ENCODE results near the gene USP48.
"Not testable (repeated sequence)": the region's sequence is repeated elsewhere in the genome, so short reads cannot be mapped to it uniquely, and the experiment has no call there.

USP48 gene, protein sequence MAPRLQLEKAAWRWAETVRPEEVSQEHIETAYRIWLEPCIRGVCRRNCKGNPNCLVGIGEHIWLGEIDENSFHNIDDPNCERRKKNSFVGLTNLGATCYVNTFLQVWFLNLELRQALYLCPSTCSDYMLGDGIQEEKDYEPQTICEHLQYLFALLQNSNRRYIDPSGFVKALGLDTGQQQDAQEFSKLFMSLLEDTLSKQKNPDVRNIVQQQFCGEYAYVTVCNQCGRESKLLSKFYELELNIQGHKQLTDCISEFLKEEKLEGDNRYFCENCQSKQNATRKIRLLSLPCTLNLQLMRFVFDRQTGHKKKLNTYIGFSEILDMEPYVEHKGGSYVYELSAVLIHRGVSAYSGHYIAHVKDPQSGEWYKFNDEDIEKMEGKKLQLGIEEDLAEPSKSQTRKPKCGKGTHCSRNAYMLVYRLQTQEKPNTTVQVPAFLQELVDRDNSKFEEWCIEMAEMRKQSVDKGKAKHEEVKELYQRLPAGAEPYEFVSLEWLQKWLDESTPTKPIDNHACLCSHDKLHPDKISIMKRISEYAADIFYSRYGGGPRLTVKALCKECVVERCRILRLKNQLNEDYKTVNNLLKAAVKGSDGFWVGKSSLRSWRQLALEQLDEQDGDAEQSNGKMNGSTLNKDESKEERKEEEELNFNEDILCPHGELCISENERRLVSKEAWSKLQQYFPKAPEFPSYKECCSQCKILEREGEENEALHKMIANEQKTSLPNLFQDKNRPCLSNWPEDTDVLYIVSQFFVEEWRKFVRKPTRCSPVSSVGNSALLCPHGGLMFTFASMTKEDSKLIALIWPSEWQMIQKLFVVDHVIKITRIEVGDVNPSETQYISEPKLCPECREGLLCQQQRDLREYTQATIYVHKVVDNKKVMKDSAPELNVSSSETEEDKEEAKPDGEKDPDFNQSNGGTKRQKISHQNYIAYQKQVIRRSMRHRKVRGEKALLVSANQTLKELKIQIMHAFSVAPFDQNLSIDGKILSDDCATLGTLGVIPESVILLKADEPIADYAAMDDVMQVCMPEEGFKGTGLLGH

DNA sequence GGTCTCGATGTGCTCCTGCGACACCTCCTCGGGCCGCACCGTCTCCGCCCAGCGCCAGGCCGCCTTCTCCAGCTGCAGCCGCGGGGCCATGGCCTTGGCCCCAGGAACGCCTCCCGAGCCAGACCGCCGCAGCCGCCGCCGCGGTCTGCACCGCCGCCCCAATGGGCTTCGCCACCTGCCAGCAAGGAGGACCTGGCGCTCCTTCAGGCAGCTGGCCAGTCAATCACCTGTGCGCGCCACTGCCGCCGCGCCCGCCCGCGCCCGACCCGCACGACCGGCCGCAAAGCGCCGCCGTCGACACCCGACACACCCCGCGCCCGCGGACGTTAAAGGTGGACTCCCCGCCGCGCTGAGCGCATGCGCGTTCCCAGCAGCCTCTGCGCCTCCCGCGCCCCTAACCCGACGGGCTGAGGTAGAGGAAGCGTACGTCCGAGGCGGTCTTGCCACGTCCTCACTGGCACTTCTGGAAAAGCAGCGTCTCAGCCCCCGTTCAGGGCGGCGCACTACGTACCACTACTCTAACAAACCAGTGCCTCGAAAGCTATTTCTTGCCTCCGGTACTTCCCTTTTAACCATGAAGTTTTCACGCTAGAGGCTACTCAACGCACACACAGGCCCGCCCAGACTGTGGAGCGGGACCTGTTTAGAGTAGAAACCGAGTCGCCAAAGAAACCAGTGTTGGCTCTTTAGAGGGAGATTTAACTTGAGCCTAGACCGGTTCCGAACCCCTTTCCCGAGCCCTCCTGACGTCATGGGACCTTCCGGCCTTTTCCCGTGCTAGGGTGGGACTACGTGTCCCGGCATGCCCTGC lies at the start of gene USP48:
USP48 (minus strand) TSS at position 282 of the 811 bp plus-strand sequence; CDS start at position 90, 192 bp downstream.
- peak; percentile 97 to 98 (median 97) for DNase-seq

DNA sequence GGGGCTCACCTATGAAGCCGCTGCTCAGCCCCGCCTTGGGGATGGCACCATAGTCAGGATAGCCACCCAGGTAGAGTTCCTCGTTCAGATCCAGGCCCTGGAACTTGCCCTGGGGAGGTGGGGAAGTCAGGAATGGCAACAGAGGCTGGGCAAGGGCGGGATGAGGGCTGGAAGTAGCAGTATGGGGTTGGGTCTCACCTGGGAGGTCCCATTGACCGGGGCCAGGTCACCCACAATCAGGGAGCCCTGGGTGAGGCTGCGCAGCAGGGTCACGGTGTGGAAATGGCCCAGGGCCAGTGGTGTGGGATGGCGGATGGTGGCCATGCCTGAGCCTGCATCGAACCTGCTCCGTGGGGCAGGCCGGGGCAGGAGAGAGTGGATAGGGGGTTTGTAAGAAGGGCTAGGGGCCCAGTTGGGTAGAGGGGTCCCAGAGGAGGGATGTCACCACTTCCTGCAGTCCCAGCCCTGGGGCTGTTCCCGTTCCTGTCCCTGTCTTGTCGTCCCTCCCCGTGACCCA lies 48.6 kb upstream of the USP48 start:
- no peak for DNase-seq

DNA sequence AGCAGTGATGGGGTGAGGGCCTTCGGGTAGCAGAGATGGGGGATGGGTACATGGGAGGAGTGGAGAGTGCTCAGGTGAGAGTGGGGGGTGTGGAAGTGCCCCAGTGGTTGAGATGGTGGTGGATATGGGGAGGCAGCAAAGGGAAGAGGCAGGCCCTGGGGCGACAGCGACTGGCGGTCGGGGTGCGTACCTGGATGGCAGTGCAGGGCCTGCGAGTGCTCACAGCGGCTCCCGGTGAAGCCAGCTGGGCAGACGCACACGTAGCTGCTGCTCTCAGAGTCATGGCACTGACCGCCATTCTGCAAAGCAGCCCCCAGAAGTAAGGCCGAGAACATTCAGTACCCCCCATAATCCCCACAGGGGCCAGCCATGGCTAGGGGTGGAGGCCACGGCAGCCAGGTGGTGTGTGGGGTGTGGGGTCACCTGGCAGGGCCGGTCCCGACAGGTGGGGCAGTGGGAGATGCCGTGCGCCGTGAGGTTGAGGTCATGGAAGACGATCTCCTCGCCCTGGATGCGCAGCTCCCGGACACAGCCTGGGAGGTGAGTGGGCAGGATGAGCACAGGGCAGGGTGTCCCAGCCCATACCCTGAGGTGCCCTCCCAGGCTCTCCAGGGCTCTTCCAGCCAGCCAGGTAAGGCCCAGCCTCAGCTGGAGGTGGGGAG lies 48.0 kb upstream of the USP48 start:
- DNase-seq: no peak

DNA sequence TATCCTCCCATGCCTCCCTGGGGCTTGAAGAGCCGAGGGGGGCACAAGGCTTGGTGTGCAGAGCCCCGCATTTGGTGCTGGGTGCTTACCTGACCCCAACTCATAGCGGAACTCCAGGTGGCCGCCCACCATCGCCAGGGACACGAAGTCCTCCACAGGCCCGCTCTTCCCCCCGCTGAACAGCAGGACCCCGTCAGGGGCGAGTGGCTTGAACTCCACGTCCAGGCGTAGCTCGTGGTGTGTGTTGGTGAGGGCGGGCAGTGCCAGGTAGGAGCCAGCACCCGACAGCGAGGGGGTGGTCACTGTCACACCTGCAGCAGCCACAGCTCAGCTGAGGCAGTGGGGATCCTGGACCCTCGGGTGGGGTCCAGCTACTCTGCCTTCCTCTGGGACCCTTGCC lies 46.3 kb upstream of the USP48 start:
- DNase-seq: no peak

DNA sequence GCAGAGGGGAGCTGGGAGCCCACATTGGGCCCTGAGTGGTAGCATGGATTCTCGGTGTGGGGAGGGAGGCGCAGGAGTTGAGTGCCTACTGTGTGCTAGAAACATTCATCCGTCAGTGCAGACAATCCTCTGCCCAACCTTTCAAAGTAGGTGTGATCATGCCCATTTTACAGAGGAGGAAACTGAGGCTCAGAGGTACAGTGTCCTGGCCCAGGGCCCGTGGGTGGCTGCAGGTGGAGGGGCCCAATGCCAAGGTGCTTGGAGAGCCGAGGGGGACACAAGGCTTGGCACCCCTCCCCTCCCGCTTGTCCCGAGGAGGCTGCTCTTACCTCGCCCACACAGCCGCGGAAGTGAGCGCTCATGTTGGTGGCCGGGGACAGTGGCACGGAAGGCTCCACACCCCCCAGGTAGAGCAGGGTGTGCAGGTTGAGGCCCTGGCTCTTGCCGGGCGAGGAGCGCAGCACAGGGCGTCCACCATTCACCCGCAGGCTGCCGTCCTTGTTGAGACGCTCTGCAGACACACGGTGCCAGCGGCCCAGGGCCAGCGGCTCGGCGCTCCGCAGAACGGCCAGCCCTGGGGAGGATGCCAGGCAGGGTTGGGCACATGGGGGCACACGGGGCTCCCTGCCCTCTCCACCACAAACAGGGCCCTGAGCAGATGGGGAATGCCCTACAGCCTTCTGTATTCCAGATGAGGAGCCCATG lies 45.7 kb upstream of the USP48 start:
- DNase-seq: no peak

DNA sequence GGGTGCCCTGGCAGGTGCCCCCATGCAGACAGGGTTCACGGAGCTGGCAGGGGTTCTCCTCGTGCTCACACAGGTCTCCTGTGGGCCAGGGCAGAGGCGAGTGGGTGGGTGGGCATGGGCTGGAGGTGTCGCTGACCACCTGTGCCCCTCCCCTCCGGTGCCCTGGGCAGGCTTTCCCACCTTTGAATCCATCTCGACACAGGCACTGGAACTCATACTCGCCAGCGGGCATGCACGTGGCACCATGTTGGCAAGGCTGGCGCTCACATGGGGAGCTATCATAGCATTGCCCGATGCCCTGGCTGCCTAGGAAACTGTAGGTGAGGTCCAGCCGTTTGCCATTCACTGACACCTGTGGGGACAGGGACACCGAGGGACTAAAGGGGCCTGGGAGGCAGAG lies 45.1 kb upstream of the USP48 start:
- no peak for DNase-seq

DNA sequence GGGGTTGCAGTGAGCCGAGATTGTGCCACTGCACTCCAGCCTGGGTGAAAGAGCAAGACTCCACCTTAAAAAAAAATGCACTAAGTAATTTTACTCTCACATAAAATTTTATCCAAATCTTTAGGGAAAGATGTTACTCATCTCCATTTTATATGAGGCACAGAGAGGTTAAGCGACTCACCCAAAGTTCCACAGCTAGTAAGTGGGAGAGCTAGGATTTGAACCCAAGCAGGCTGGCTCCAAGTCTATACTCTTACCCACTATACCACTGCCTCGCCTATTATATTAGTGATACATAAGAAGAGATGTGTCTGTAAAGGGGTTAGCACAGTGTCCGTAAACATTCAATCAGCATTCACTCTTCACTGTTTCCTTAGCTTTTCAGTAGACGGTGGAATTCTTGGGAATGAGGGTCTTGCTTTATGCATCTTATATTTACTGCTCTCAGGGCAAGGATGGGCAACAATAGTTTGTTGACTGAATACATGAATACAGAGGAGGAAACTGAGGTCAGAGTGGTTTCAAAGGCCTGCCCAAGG lies 44.3 kb upstream of the USP48 start:
- DNase-seq: no peak

DNA sequence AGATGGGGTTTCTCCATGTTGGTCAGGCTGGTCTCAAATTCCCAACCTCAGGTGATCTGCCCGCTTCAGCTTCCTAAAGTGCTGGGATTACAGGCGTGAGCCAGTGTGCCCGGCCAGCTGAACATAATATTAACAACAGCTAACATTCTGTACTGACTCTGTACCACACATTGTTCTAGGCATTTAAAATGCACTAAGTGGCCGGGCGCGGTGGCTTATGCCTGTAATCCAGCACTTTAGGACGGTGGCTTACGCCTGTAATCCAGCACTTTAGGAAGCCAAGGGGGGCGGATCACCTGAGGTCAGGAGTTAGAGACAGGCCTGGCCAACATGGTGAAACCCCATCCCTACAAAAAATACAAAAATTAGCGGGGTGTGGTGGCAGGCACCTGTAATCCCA lies 43.7 kb upstream of the USP48 start:
- DNase-seq: not testable (repeated sequence)

DNA sequence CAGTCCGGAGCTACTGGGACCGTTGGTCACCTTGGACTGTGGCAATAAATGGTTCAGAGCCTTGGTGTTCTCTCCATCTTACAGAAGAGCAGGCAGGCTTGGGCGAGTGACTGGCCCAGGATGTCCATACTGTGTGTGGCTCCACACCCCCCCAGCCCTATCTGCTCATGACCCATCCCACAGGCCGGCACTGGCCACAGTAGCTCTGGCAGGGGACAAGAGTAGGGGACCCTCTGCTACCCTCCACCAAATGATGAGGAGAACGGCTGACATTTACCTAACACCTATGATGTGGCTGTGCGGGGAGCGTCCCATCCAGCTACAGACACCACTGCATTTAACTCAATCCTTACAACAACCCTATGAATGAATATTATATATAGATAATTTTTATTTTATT lies 42.4 kb upstream of the USP48 start:
- no peak for DNase-seq

DNA sequence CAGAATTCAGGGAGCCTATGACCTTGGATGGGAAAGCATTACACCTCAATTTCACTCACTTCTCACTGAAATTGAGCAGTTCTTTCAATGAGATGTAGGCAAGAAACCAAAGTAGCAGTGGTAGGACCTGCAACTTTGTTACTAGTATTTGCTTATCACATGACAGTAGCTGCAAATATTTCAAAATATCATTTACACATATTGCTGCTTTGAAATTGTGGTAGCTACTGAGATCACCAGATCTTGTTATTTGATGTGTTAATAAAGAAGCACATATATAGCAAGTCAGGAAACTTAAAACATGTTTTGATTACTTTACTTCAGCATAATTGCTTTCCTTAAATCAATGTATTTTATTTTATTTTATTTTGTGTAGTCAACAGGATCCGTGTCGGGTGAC lies 42.0 kb upstream of the USP48 start:
- no peak for DNase-seq

DNA sequence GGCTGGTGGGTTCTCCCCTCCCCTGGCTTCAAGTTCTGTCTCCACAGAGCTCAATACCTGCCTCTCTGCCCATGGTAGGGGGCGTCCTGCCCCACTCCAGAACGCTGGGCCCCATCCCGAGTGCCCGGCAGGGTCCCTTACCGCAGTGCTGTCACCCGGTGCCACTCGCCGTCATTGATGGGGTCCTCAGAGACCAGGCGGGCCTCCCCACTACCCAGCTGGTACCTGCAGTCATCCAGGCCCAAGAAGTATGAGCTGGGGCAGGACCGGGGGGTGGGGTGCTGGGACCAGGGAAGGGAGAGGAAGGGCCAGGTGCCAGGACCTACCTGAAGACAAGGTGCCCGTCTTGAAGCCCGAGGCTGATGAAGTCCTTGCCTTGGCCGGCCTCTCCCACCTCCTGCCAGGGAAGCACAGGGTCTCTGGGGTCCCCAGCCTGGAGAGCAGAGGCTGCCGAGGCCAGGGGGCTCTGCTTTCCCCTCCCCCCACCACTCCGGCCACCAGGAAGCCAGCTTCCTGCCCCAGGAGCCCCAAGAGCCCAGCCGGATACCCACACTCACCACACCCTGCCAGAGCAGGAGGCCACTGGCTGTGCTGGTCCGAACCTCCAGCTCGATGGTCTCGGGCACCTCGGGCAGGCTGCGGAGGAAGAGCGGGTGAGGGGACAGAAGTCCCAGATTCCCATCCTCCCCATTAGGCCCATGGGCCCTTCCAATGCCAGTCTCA lies 41.2 kb upstream of the USP48 start:
- DNase-seq: no peak

DNA sequence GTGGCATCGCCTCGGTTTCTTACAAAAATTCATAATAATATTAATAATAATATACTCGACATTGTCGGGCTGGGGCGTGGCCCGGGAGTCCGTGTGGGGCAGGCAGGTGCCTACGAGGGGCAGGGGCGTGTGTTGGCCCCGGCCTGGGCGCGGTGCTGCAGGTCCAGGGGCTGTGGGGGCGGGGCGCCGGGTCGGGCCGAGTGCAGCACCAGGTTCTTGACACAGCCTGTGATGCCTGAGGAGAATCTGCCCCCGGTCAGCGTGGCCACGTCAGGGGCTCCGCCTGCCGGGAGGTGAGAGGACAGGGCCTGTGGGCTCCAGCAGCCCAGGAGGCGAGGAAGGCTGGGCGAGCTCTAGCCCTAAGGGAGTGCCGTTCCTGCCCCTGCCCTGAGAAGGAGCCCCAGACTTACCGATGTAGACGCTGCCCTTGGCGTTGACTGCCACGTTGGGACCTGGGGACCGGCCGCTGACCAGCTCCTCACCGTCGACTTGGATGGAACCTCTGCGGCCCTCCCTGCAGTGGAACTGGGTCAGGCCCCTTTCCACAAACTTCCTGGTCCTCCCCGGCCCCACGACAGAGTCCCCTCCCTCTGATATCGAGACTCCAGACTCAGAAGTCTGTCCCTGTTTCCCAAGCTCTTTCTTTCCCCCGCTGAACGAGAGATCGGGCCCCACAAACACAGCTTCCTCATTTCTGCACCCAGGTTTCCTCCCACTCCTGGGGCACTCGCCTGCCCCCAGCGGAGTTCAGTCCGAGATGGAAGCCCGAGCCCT lies 40.4 kb upstream of the USP48 start:
- DNase-seq: no peak

DNA sequence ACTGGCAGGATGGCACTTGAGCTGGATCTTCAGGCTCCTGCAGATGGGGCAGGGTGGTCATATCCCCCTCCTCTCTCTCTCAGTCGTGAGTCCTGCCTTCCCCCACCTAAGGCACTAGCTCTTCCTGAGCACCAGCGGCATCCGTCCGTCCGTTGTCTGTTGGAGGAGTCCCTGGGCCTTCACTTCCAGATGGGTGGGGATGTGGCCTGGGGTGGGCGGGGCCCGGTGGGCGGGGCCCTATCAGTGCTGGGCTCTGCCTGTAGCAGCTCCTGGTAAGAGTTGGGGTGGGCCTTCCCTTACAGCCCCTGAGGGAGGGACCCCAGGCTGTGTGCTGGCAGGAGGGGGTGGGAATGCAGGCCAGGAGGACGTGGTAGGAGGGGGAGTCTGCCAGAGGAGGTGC lies 39.4 kb upstream of the USP48 start:
- no peak for DNase-seq

DNA sequence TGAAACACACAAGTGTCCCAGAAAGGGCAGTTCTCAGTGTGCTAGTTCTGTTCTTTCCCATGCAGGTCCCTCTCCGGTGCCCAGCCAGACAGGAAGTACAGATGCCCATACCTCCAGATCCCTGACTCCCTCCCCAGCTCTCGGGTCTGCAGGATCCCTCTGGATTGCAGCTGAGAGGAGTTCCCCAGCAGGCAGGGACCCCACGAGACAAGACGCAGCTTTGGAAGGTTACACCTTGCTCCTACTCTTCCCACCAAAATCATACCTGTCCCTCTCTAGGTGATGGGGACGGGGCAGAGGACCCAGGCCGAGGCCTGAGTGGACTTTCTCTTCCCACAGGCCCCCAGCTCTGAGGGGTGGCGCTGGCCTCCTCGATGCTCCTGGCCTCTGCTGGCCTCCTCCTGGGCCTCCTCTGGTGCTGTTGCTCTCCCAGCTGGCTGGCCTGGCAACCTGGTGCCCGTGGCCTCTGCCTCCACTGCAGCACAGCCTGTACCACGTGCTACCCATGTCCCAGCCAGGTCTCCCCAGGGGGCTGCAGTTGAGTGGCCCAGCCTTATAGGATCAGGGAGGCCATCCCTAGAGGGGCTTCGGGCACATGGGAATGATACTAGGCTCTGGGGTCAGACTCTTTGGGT lies 38.6 kb upstream of the USP48 start:
- no peak for DNase-seq

DNA sequence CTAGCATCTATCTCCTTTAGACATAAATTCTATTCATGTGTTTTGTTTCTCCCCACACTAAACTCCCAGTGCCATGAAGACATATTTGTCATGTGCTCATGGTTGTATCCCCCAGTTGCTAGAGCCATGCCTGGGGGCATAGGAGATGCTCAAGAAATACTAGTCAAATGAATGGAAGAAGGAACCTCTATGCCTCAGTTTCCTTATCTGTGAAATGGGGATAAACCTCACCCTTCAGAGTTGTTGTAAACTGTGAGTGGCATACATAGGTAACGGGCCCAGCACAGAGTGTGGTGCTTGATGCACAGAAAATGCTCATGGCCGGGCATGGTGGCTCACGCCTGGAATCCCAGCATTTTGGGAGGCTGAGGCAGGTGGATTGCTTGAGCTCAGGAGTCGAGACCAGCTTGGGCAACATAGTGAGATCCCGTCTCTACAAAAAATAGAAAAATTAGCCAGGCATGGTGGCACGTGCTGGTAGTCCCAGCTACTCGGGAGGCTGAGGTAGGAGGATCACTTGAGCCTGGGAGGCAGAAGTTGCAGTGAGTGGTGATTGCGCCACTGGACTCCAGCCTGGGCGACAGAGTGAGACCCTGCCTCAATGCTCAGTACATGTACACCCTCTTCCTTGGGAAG lies 37.8 kb upstream of the USP48 start:
- DNase-seq: no peak

DNA sequence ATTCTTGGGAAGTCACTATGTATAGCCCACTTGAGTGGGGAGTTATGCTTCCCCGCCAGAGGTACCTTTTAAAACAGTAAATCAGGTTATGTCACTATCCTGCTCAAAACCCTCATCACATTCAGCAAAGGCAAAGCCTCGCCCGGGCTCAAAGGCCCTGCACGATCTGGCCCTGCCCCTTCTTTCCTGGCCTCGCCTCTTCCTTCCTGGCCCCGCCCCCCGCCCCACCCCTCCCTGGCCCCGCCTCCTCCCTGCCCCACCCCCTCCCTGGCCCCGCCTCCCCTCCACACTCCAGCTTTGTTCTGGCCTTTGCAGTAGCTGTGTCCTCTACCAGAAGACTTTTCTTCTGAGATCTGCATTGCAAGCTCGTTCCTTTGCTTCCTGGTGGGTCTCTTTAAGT lies 35.7 kb upstream of the USP48 start:
- DNase-seq: peak in 1 of 3 experiments; percentile 8

DNA sequence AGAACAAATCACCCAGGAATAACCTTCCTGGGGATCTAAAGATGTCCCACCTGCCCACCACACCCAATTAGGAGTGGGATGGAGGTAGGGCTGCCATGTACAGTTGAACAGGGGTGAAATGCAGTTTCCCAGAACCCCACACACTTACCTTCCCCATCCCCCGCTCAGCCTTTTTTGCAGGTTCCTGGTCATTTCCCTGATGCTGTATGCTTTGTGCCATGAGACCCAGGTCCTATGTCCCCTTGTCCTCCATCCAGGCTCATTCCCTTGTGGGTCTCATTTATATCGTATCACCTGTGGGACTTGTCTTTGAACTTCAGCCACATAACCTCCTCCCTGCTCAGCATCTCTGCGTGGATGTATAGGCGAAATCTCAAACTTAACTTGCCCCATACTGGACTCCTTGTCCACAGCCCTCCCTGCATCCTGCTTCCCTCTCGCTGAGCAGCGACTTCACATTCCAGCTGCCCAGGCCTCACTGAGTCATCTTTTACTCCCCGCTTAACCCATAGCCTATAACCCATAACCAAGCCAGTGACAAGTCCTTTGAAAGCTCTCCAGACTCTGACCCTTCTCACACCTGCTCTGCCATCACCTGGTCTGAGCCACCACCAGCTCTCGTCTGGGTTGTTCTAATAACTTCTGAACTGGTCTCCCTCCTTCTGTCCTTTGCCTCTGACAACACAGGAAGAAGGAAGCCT lies 33.8 kb upstream of the USP48 start:
- DNase-seq: no peak

All from NCI-H1417 (cell line).